ENCODE measurements around the gene TSC22D1.
"Not testable (repeated sequence)": the region's sequence is repeated elsewhere in the genome, so short reads cannot be mapped to it uniquely, and the experiment has no call there.

The TSC22D1 gene

GRCh38 chr13:44573790-44574465 lies 2.2 kb downstream of the TSC22D1 start:
- DNase-seq (ENCODE audit: low read depth in 2 of 3, low spot score in 1 of 3) = no peak

DNA sequence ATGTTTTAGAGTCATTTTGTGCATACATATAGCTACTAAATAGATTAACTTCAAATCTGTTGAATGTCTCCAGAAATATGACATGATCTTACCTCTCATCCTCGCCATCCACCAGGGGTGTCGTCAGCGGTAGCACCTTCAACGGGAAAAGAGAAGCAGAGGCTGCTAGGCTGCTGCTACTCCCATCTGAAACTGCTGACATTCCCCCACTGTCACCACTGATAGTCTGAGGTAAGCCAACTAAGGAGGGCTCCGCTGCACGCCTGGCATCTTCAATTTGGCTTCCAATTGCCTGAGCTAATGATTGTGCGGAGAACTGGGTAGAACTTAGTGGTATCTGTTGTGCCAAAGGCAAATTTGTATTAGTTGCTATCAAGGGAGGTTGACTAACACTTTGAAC lies 3.1 kb downstream of the TSC22D1 start:
- DNase-seq (ENCODE audit: low read depth in 2 of 3, low spot score in 1 of 3) = no peak

DNA sequence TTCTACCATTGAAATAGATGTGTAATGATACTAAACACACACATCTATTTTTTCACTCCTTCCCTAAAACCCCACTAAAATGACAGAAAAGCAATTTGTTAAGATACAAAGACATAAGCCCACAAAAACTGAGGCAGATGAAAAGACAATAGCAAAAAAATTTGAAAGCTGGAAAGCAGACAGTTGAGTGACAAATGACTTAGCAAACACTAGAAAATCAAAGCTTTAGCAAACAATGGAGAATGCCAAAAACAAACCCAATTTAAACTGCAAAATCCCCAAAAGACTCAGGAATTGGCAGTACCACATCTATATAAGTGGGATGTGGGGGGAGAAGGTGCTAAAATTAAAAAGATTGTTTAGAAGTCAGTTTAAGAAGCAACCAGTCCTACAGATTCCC lies 9.5 kb downstream of the TSC22D1 start:
- DNase-seq (ENCODE audit: low read depth in 2 of 3, low spot score in 1 of 3) = no peak

DNA sequence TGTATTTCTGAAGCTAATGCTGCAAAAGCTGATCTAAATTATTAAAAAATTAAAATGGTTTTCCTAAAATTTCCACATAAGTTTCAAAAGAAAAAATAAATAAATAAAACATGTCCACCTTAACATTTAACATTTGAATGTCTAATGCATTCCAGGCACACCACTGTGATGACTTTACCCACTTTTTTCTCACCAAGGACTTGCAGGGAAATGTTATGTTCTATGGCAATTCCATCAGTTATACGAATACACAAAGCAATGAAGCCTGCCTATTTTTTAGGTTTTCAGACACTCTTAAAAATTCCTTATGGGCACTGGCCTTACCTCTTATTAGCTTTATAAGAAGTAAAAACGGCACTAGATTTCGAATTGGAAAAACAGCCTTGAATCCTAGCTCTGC lies 10.2 kb downstream of the TSC22D1 start:
- no peak for DNase-seq (ENCODE audit: low read depth in 2 of 3, low spot score in 1 of 3)

GRCh38 chr13:44564936-44565335 lies 11.2 kb downstream of the TSC22D1 start:
- DNase-seq (ENCODE audit: low read depth in 2 of 3, low spot score in 1 of 3) = no peak

DNA sequence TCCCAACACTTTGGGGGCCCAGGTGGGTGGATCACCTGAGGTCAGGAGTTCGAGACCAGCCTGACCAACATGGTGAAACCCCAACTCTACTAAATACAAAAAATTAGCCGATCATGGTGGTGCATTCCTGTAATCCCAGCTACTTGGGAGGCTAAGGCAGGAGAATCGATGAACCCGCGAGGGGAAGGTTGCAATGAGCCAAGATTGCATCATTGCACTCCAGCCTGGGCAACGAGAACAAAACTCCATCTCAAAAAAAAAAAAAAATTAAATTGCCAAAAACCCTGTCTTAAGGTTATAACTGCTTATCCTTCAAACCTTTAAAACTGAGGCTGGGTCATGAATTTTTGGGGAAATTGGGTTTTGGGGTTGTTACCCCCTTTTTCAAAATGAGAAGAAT lies 13.3 kb downstream of the TSC22D1 start:
- not testable (repeated sequence) for DNase-seq (ENCODE audit: low read depth in 2 of 3, low spot score in 1 of 3)

GRCh38 chr13:44561351-44561750 lies 14.8 kb downstream of the TSC22D1 start:
- DNase-seq (ENCODE audit: low read depth in 2 of 3, low spot score in 1 of 3) = no peak

GRCh38 chr13:44557986-44558385 lies 18.1 kb downstream of the TSC22D1 start:
- no peak for DNase-seq (ENCODE audit: low read depth in 2 of 3, low spot score in 1 of 3)

GRCh38 chr13:44555207-44555606 lies 20.9 kb downstream of the TSC22D1 start:
- no peak for DNase-seq (ENCODE audit: low read depth in 2 of 3, low spot score in 1 of 3)

DNA sequence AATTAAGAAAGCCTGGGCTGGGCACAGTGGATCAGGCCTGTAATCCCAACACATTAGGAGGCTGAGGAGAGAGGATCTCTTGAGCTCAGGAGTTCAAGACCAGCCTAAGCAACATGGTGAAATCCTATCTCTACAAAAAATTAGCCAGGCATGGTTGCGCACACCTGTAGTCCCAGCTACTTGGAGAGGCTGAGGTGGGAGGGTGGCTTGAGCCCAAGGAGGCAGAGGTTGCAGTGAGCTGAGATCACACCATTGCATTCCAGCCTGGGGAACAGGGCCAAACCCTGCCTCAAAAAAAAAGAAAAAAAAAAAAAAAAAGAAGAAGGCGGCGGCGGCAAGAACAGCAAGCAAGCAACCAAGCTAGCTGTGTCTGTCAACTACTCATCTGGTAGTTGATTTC lies 26.7 kb downstream of the TSC22D1 start:
- DNase-seq (ENCODE audit: low read depth in 2 of 3, low spot score in 1 of 3) = no peak

DNA sequence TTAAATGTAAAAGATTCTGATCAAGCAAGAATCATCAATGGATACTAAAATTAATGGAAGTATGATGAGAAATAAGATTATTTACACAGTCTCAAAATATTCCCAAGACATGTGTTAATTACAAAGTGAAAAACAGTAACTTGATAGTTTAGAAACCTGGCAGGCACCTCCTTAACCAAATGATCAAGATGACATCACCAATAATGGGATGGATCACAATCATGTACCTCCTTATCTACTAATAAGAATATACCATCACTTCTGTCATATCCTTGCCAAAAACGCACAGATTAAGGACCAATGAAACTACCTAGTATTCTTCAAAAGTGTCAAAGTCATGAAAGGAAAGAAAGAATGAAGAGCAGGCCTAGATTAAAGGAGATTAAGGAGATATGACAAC lies 30.0 kb downstream of the TSC22D1 start:
- DNase-seq (ENCODE audit: low read depth in 2 of 3, low spot score in 1 of 3) = no peak

- no peak for DNase-seq (ENCODE audit: low read depth in 2 of 3, low spot score in 1 of 3)
Observed at GRCh38 chr13:44543369-44543768, 32.8 kb downstream of the TSC22D1 start.

GRCh38 chr13:44542361-44542760 lies 33.8 kb downstream of the TSC22D1 start:
- no peak for DNase-seq (ENCODE audit: low read depth in 2 of 3, low spot score in 1 of 3)

GRCh38 chr13:44541601-44542000 lies 34.5 kb downstream of the TSC22D1 start:
- DNase-seq (ENCODE audit: low read depth in 2 of 3, low spot score in 1 of 3) = no peak

- DNase-seq (ENCODE audit: low read depth in 2 of 3, low spot score in 1 of 3) = no peak
Observed at GRCh38 chr13:44540761-44541434, 35.2 kb downstream of the TSC22D1 start.

DNA sequence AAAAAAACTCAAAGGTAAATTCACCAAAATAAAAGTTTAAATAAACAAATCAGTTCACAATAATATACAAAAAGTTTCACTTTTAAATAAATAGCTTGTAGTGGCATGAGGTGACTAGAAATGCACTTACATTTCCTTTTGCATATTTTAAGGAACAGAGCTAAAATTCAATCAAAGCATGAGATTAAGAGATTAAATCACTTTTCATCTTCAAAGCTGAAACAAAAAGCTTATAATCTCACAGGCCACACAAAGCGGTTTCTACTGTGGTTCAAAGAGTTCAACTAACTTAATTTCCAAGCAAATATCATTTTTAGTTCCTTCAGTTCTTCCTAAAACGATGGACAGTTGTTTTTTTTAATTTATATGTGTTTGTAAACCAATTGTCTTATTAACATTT lies 38.9 kb downstream of the TSC22D1 start:
- DNase-seq (ENCODE audit: low read depth in 2 of 3, low spot score in 1 of 3) = no peak

DNA sequence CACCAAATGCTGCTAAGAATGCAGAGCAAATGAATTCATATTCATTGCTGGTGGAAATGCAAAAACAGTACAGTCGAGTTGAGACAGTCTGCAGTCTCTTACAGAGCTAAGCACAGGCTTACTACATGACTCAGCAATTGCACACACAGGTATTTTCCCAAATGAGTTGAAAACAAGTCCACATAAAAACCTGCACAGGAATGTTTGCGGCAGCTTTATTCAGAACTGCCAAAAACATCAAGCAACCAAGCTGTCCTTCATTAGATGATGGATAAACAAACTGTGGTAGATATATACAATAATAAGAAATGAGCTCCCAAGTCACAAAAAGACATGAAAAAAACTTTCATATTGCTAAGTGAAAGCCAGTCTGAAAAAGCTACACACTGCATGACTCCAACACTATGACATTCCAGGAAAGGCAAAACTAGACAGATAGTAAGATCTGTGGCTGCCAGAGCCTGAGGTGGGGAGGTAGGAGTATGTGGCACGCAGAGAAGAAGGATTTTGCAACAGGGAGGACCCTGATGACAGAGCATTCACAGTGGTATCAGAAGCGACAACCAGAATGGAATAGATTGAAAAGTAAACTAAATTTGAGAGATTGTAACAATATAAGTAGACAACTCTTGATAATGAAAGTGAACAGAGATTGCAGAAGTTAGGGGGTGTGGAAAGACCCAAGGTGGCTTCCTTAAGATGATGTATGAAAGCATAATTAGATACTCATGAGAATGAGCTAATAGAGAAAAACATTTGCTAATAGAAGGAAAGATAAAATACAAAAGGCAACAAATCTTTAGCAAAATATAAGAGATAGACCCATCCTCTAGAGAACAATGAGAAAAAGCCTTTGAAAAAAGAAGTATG lies 52.7 kb downstream of the TSC22D1 start:
- DNase-seq (ENCODE audit: low read depth in 2 of 3, low spot score in 1 of 3) = no peak

DNA sequence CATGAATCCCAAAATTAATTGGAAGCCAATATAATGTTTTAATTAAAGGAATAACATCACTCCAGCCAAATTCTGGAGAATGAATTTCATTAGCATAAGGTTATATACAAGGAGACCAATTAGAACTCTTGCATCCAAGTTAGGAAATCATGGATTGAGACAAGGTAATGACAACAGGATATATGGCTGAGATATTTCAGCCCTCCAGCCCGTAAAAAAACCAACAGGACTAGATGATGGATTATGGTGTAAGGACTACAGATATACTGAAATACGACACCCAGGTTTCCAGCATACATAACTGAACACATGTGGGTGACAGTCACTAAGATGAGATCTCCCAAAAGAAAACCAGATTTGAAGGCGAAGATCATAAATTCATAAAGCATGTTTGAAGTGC lies 56.5 kb downstream of the TSC22D1 start:
- DNase-seq (ENCODE audit: low read depth in 2 of 3, low spot score in 1 of 3) = no peak

DNA sequence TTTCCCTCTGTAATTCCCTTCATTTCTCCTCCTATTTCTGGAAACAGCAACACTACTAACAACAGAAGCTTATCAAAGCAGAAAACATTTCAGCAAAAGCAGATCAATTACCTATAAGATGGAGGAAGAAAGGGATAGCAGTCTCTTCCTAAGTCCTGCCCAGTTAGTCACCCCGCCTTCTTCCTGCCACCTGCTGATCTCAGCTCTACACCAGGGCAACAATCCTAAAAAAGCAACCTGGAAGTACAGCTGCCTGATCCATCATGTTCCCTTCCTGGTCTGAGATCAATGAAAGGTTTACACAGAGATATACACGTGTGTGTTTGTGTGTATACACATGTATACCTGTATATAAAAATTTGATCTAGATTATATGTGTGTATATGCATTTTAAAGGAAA lies 59.4 kb downstream of the TSC22D1 start:
- no peak for DNase-seq (ENCODE audit: low read depth in 2 of 3, low spot score in 1 of 3)

DNA sequence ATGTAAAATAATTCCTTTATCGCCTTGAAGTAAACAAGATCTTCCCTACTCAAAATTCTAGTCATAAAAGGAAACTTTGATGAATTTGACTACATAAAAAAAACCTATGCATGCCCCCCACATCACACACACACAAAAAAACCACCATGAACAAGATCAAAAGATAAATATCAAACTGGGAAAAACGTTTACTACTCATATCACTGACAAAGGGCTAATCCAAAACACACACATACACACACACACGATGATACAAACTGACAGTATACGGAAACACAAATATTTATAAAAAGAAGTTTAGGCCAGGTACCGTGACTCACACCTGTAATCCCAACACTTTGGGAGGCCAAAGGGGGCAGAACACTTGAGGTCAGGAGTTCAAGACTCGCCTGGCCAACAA lies 61.9 kb downstream of the TSC22D1 start:
- no peak for DNase-seq (ENCODE audit: low read depth in 2 of 3, low spot score in 1 of 3)

DNA sequence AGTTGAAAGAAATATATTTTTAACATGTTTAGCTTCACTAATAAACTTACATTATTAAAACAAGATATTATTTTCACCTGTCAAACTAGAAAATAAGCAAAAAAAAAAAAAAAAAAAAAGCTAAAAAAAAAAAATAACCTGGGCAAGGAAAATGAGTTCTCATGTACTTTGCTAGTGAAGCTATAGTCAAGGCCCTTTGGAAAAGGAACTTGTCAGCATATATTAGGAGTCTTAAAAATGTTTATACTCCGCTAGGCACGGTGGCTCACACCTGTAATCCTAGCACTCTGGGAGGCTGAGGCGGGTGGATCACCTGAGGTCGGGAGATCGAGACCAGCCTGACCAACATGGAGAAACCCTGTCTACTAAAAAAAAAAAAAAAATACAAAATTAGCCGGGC lies 66.3 kb downstream of the TSC22D1 start:
- DNase-seq (ENCODE audit: low read depth in 2 of 3, low spot score in 1 of 3) = not testable (repeated sequence)

- DNase-seq (ENCODE audit: low read depth in 2 of 3, low spot score in 1 of 3) = no peak
Observed at GRCh38 chr13:44508562-44509077, 67.5 kb downstream of the TSC22D1 start.

Measured in stimulated activated CD4-positive, alpha-beta T cell treated with anti-CD3 and anti-CD28 coated beads, Interleukin-12 subunit alpha, Interleukin-12 subunit beta, amount 100 ng/mL, for 48 hours (primary cell).